Stomach (tissue), 9 donors: ENCODE results near the gene ZNRF3. TPM values are rescaled to one million over a fixed set of nuclear protein-coding genes. Genes with fewer than 3 reads are reported as not detected.

ENCODE experiments used
- DNase-seq, 2 donors: peaks; one replicate each; pipeline versions ENCODE4 v3.0.0 to v3.0.0-alpha.2; 2013 to 2019
- H3K27ac ChIP-seq, 5 donors: fragments of 200-600 bp in 4 of 5; sonication (generic) in 4 of 5; one replicate each; pipeline ENCODE4 v1.5.1; 2013 to 2019; ENCODE audit warnings: mild to moderate bottlenecking in 1 of 5, moderate library complexity in 1 of 5
- H3K27me3 ChIP-seq, 3 donors: fragments of 200-600 bp; sonication (generic); one replicate each; pipeline ENCODE4 v1.5.1; 2017 to 2019; ENCODE audit warnings: mixed run types in 1 of 3
- H3K36me3 ChIP-seq, 4 donors: fragments of 200-600 bp; sonication (generic); 1 replicate in 3 of 4; 2 replicates in 1 of 4; pipeline ENCODE4 v1.5.1; 2016 to 2019
- H3K4me1 ChIP-seq, 4 donors: fragments of 200-600 bp; sonication (generic); one replicate each; pipeline ENCODE4 v1.5.1; 2016 to 2019
- H3K4me3 ChIP-seq, 4 donors: fragments of 200-600 bp; sonication (generic) in 3 of 4; one replicate each; pipeline ENCODE4 v1.5.1; 2016 to 2019; ENCODE audit warnings: mild to moderate bottlenecking in 1 of 4
- H3K9me3 ChIP-seq, 4 donors: fragments of 200-600 bp; sonication (generic); one replicate each; pipeline ENCODE4 v1.5.1; 2016 to 2019
- CTCF ChIP-seq, 7 experiments: fragments of 450-650 bp in 4 of 7; fragments of 200-600 bp in 3 of 7; sonication (generic) in 3 of 7; IDR thresholded peaks; one replicate each; pipeline ENCODE4 v1.5.1; 2016 to 2019; ENCODE audit warnings: antibody characterized with exemption in 7 of 7, control low read depth in 2 of 7, mild to moderate bottlenecking in 1 of 7
- EP300 ChIP-seq: sonication (generic); formaldehyde crosslinking; IDR thresholded peaks from one replicate; pipeline ENCODE4 v1.6.1; 2017; ENCODE audit warnings: antibody characterized with exemption
- POLR2A ChIP-seq, 4 donors: fragments of 450-650 bp; IDR thresholded peaks; one replicate each; pipeline ENCODE4 v1.6.1; 2016; ENCODE audit warnings: antibody characterized with exemption in 4 of 4, control low read depth in 2 of 4, mild to moderate bottlenecking in 1 of 4, moderate library complexity in 1 of 4
- POLR2AphosphoS5 ChIP-seq, 3 donors: sonication (generic); formaldehyde crosslinking; IDR thresholded peaks; one replicate each; pipeline ENCODE4 v1.6.1; 2016; ENCODE audit warnings: antibody characterized with exemption in 3 of 3
- WGBS, 5 donors: extraction: QIAGEN DNeasy Blood & Tissue Kit in 3 of 5; methylation state at CpG; one replicate each; pipeline versions ENCODE4 v1.1.5 to v1.1.7; 2013 to 2018; 5-methylcytosine and 5-hydroxymethylcytosine counted together
- intact Hi-C: fragments of 100-400 bp; cut with DNase I; formaldehyde crosslinking; loops from one replicate; pipeline ENCODE4 v1.15.1; 2023; ENCODE audit warnings: low total_unique reads
- polyA plus RNA-seq, 3 donors: library from polyadenylated mRNA; stranded (reverse); fragments of 200-250 nt; gene quantifications; one replicate each; pipeline ENCODE4 v1.2.3, GENCODE V29; 2013
- total RNA-seq, 5 donors: library from RNA; depleted of rRNA; stranded (reverse); fragments of >200 nt; gene quantifications; one replicate each; pipeline versions ENCODE4 v1.1.0 to v1.2.3, GENCODE V29; 2014 to 2016
- donor health status: healthy with polysubstance abuse.
- donor health status: Bipolar disorder and iron deficiency.
- donor health status: healthy.

Gene ZNRF3
- total and polyA plus RNA-seq, 8 donors: 1.4 to 52.7 (median 3.6) TPM

GRCh38 chr22:29062286-29062821 lies 179.0 kb downstream of the ZNRF3 start:
- Histone ChIP-seq H3K4me3 (no peak overlapping the region), H3K36me3 (no peaks in the 10 kb centered on the region), H3K9me3 (no peaks in the 10 kb centered on the region), H3K4me1 (no peaks in the 10 kb centered on the region), H3K27ac (no peak overlapping the region), H3K27me3 (no peaks in the 10 kb centered on the region)
- DNase-seq: no peak
- intact Hi-C loops: loop anchor here (10.0 kb wide), 1 partner anchor 192 kb away; no protein-coding TSS in a partner anchor
- whole genome bisulfite sequencing, 5 donors: 52 to 69% (median 53%) methylated on average over 8 of the region's 8 CpGs
- TF ChIP-seq POLR2AphosphoS5 (IDR thresholded peaks at IDR 0.05): no peak
- TF ChIP-seq CTCF (IDR thresholded peaks at IDR 0.05): no peak
- no peak for TF ChIP-seq POLR2A (IDR thresholded peaks at IDR 0.05)
- no peak for TF ChIP-seq EP300

- H3K4me3 ChIP-seq: no peak overlapping the region
- no peak for TF ChIP-seq EP300
- no peak for TF ChIP-seq POLR2AphosphoS5 (IDR thresholded peaks at IDR 0.05)
- WGBS, 5 donors: 26 to 34% (median 28%) methylated on average over 7 of the region's 7 CpGs
- H3K9me3 ChIP-seq: no peaks in the 10 kb centered on the region
- H3K27ac ChIP-seq: no peak overlapping the region
- intact Hi-C loops: loop anchor here (10.0 kb wide), 1 partner anchor 189 kb away; no protein-coding TSS in a partner anchor
- DNase-seq: no peak
- H3K36me3 ChIP-seq: no peaks in the 10 kb centered on the region
- H3K4me1 ChIP-seq: peaks cover 0 to under 1% (median 0%) of the 10 kb centered on the region in 4 donors
- peaks cover 0 to 4% (median 1%) of the 10 kb centered on the region in 3 donors for H3K27me3 ChIP-seq
These were observed 182.3 kb downstream of the ZNRF3 start for GRCh38 chr22:29065468-29066190.

- Histone ChIP-seq H3K4me1 (peaks cover 20 to 33% (median 33%) of the 10 kb centered on the region in 4 donors), H3K36me3 (no peaks in the 10 kb centered on the region), H3K4me3 (no peak overlapping the region), H3K27me3 (peaks cover 0 to 35% (median 11%) of the 10 kb centered on the region in 3 donors), H3K27ac (no peak overlapping the region), H3K9me3 (no peaks in the 10 kb centered on the region)
- TF ChIP-seq EP300: no peak
- TF ChIP-seq CTCF (IDR thresholded peaks at IDR 0.05): no peak
- no peak for TF ChIP-seq POLR2A (IDR thresholded peaks at IDR 0.05)
- no peak for TF ChIP-seq POLR2AphosphoS5 (IDR thresholded peaks at IDR 0.05)
- 77 to 83% (median 81%) methylated on average over 4 of the region's 4 CpGs for WGBS, 5 donors
- DNase-seq: no peak
- intact Hi-C loops: loop anchor here (10.0 kb wide), 1 partner anchor 185 kb away; no protein-coding TSS in a partner anchor
These were observed 186.1 kb downstream of the ZNRF3 start for GRCh38 chr22:29069463-29069862.

- no peaks in the 10 kb centered on the region for H3K9me3 ChIP-seq
- intact Hi-C loops: no loop called here
- H3K36me3 ChIP-seq: no peaks in the 10 kb centered on the region
These were observed 187.1 kb downstream of the ZNRF3 start for GRCh38 chr22:29070490-29070889.

More at GRCh38 chr22:29070490-29070889, 187.1 kb downstream of the ZNRF3 start:
- peaks cover 0 to 35% (median 11%) of the 10 kb centered on the region in 3 donors for H3K27me3 ChIP-seq
- TF ChIP-seq POLR2A (IDR thresholded peaks at IDR 0.05): no peak
- TF ChIP-seq CTCF (IDR thresholded peaks at IDR 0.05): no peak
- no peak for TF ChIP-seq EP300
- TF ChIP-seq POLR2AphosphoS5 (IDR thresholded peaks at IDR 0.05): no peak
- no peak overlapping the region for H3K27ac ChIP-seq
- 93 to 99% (median 97%) methylated on average over 4 of the region's 4 CpGs for WGBS, 5 donors
- H3K4me1 ChIP-seq: peaks cover 20 to 39% (median 34%) of the 10 kb centered on the region in 4 donors
- H3K4me3 ChIP-seq: no peak overlapping the region
- DNase-seq: no peak
